Muscle of arm (tissue), 14 donors: ENCODE results near the gene ARL14EP. TPM values are rescaled to one million over a fixed set of nuclear protein-coding genes. Genes with fewer than 3 reads are reported as not detected.

Experiments used
- DNase-seq: peaks from one replicate; pipeline ENCODE4 v3.0.0-alpha.2; 2013
- long read RNA-seq, 11 donors: transcript quantifications; one replicate each; lab custom pipeline, GENCODE V29; 2026
- polyA plus RNA-seq, 12 donors: library from polyadenylated mRNA; unstranded; fragments of 120-200 nt; gene quantifications; one replicate each; pipeline ENCODE4 v1.2.1, GENCODE V29; 2013; ENCODE audit not compliant: insufficient read length in 12 of 12

Gene ARL14EP
- 10 to 100 TPM in 11 of 12 donors, not detected in 1; 25.2 to 43.7 (median 40.4) TPM for polyA plus RNA-seq
- long read RNA-seq, donor 1, transcript ARL14EP-201 (4 exons, 2,430 nt), result major isoform, 13 of 21 reads
- long read RNA-seq, donor 1, transcript ARL14EP-203 (2 exons, 587 nt), result minor isoform, 7 of 21 reads
- long read RNA-seq, donor 1, partial matches to known transcripts, result 0 of 21 reads
- long read RNA-seq, donor 1, other reads (novel, unspliced or antisense), result 0 of 21 reads
- long read RNA-seq, donor 2, transcript ARL14EP-201 (4 exons, 2,430 nt), result major isoform, 16 of 21 reads
- long read RNA-seq, donor 2, partial matches to known transcripts, result 0 of 21 reads
- long read RNA-seq, donor 2, other reads (novel, unspliced or antisense), result 0 of 21 reads
- long read RNA-seq, donor 3, transcript ARL14EP-201 (4 exons, 2,430 nt), result major isoform, 12 of 17 reads
- long read RNA-seq, donor 3, transcript ARL14EP-203 (2 exons, 587 nt), result minor isoform, 5 of 17 reads
- long read RNA-seq, donor 3, partial matches to known transcripts, result 0 of 17 reads
- long read RNA-seq, donor 3, other reads (novel, unspliced or antisense), result 0 of 17 reads
- long read RNA-seq, donor 4, transcript ARL14EP-203 (2 exons, 587 nt), result major isoform, 5 of 10 reads
- long read RNA-seq, donor 4, transcript ARL14EP-201 (4 exons, 2,430 nt), result major isoform, 5 of 10 reads
- long read RNA-seq, donor 4, partial matches to known transcripts, result 0 of 10 reads
- long read RNA-seq, donor 4, other reads (novel, unspliced or antisense), result 0 of 10 reads
- long read RNA-seq, donor 5, result 0 reads
- long read RNA-seq, donor 6, transcript ARL14EP-201 (4 exons, 2,430 nt), result major isoform, 10 of 13 reads
- long read RNA-seq, donor 6, partial matches to known transcripts, result 0 of 13 reads
- long read RNA-seq, donor 6, other reads (novel, unspliced or antisense), result 0 of 13 reads
- long read RNA-seq, donor 7, transcript ARL14EP-201 (4 exons, 2,430 nt), result major isoform, 5 of 7 reads
- long read RNA-seq, donor 7, partial matches to known transcripts, result 0 of 7 reads
- long read RNA-seq, donor 7, other reads (novel, unspliced or antisense), result 0 of 7 reads
- long read RNA-seq, donor 8, transcript ARL14EP-203 (2 exons, 587 nt), result minor isoform, 10 of 65 reads
- long read RNA-seq, donor 8, transcript ARL14EP-201 (4 exons, 2,430 nt), result major isoform, 30 of 65 reads
- long read RNA-seq, donor 8, partial matches to known transcripts, result 24 of 65 reads
- long read RNA-seq, donor 8, other reads (novel, unspliced or antisense), result 0 of 65 reads
- long read RNA-seq, donor 9, transcript ARL14EP-201 (4 exons, 2,430 nt), result major isoform, 5 of 9 reads
- long read RNA-seq, donor 9, partial matches to known transcripts, result 0 of 9 reads
- long read RNA-seq, donor 9, other reads (novel, unspliced or antisense), result 0 of 9 reads
- long read RNA-seq, donor 10, transcript ARL14EP-201 (4 exons, 2,430 nt), result major isoform, 12 of 15 reads
- long read RNA-seq, donor 10, partial matches to known transcripts, result 0 of 15 reads
- long read RNA-seq, donor 10, other reads (novel, unspliced or antisense), result 0 of 15 reads
- long read RNA-seq, donor 11, transcript ARL14EP-201 (4 exons, 2,430 nt), result major isoform, 12 of 21 reads
- long read RNA-seq, donor 11, partial matches to known transcripts, result 7 of 21 reads
- long read RNA-seq, donor 11, other reads (novel, unspliced or antisense), result 0 of 21 reads

GRCh38 chr11:30322826-30323710 lies at the start of gene ARL14EP:
Gene ARL14EP, plus strand, starts transcription at chr11:30323104. Its CDS starts 7,845 bp downstream, at chr11:30330949.
- peak; percentile 93 for DNase-seq

DNA sequence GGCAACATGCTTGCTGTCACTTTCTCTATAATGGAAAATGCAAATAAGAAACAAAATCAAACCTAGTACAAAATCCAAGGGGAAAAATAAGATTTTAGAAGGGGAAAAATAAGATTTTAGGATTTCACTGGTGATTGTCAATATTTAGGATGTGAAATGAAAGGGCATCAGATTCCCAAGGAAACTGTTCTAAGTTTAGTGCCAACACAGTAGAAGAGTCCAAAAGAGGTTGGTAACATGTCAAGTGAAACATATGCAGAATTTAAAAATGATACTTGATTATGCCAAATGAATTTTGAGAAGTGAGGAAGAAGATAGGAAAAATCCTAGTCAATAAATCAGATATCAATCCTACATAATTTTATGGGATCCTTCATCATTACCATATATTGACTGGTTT lies 45.7 kb upstream of the ARL14EP start:
- no peak for DNase-seq

DNA sequence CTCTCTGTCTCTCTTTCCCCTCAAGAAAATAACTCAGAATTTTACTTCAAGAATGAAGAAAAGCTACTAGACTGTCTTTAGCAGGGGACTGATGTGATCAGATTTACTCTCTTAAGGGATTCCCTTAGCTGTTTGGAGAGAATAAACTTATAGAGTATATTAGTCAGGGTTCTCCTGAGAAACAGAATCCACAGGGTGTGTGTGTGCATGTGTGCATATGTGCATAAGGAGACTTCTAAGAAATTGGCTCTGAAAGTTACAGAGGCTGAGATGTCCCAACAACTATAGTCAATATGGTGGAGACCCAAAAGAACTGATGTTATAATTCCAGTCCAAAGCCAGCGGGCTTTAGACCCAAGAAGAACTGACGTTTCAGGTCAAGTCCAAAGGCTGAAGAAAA lies 43.1 kb upstream of the ARL14EP start:
- no peak for DNase-seq

- DNase-seq, result no peak
Measured at GRCh38 chr11:30281476-30282288, 41.2 kb upstream of the ARL14EP start.

- no peak for DNase-seq
Measured at GRCh38 chr11:30282289-30282631, 40.6 kb upstream of the ARL14EP start.

GRCh38 chr11:30284836-30285235 lies 38.1 kb upstream of the ARL14EP start:
- DNase-seq, result no peak

DNA sequence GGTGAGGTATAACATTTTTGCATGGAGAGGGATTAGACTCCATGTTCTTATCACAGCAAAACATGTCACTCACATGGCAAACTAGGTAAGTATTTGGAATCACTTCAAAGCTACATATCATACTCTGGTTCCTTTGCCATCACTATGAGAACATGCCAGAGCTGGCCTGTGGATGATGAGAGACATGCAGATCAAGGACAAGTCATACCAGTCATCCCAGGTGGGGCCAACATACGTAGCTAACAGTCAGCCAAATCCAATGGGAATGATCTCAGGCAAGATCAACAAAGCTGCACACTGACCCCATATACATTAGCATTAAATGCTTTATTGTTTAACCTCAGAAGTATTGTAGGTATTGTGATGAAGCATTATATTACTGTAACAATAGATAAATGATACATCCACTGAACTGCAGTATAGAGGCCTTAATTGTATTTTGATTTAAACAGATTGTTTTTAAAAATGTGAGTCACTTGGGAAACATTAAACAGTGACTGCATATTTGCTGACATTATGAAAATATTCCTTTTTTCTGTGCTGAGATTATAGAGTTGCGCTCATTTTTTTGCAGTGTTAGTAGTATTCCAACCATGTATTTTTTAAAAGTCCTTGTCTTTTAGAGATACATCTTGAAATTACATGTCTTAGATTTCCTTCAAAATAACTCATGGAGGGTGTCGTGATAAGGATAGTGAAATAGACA lies 37.3 kb upstream of the ARL14EP start:
- no peak for DNase-seq

GRCh38 chr11:30291331-30291730 lies 31.6 kb upstream of the ARL14EP start:
- DNase-seq, result no peak

- DNase-seq, result no peak
Measured at GRCh38 chr11:30292545-30292944, 30.4 kb upstream of the ARL14EP start.

DNA sequence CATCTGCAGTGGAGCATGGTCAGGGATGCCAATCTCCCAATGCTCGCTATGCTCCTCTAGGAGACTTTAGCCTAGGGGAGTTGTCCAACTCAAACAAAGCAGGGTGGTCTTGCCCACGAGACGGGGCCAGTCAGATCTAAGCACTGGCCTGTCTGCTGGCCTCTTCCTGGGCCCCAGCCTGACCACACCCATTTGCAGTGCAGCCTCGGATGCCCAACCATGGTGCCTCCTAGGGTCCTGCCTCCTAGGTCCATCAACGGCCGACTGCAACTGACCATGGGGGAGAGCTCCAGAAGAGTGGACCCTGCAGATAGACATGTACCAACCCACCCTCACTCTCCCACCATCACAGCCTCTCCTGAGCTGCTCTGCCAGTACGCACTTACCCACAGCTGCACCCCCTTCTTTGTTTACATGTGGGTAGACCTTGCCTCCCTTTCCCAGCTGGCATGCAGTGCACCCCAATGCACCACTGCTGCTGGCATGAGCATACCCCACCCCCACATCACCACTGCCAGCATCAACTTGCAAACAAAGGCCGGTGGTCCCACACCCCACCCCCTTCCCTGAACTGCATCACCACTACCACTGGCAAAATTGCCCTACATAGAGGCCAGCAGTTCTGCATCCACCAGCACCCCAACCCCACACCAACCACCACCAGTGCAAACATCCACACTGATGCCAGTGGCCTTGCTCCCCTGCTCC lies 27.6 kb upstream of the ARL14EP start:
- no peak for DNase-seq

- DNase-seq, result no peak
Measured at GRCh38 chr11:30304620-30305019, 18.3 kb upstream of the ARL14EP start.

GRCh38 chr11:30310623-30311022 lies 12.3 kb upstream of the ARL14EP start:
- no peak for DNase-seq

DNA sequence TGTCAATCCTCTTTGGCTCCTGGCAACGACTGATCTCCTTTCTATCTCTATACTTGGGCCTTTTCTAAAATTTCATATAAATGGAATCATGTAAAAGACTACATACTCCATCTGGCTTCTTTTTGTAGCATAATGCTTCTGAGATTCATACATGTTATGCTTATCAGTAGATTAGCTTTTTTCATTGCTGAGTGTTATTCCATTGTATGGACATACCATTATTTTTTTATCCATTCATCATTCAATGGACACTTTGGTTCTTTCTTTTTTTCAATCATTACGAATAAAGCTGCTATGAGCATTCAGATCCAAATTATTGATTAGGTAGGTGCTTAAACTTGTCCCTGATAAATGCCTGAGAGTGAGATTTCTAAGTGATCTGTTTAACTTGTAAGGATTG lies 11.7 kb upstream of the ARL14EP start:
- no peak for DNase-seq

- DNase-seq, result no peak
Measured at GRCh38 chr11:30312243-30312642, 10.7 kb upstream of the ARL14EP start.

- DNase-seq, result no peak
Measured at GRCh38 chr11:30313580-30313979, 9.3 kb upstream of the ARL14EP start.

DNA sequence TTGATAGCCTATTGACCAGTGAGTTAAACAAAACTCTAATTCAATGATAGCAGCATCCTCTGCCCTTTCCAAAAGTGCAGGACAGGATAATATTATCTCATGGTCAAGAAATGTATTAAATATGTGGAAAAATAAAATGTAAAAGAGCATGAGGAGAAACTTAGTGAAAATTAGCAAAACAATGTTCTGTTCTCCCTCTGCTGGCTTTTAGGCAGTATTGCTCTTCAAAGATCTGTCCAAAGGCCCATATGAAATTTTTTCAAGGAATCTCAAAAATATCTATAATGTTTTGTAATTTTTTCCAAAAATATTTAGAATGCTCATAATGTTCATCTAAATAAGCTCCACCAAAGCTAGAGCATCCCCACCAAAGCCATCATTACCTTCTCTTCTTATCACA lies 8.3 kb upstream of the ARL14EP start:
- DNase-seq, result no peak

GRCh38 chr11:30316237-30316636 lies 6.7 kb upstream of the ARL14EP start:
- no peak for DNase-seq

DNA sequence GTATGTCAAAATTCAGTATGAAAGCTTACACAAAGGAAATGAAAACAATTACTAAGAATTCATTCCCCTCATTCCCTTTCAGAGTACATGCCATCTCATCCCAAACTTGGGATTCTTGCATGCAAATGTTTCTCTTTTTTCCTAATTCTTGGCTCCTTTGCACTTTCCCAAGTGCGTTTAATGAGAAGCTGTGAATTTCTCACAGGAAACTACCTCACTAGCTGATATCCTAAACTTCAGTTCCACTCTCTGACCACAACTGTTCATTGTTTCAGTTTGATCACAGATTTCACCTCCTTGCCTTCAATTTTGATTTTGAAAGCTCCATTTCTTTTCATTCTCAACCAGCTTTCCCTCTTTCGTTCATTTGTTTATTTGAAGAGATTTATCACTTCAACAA lies 5.9 kb upstream of the ARL14EP start:
- no peak for DNase-seq
